Glomerular visceral epithelial cell (primary cell): Measurements from ENCODE around the gene CRADD.
"Not testable (repeated sequence)": the region's sequence is repeated elsewhere in the genome, so short reads cannot be mapped to it uniquely, and the experiment has no call there.

Experiments used
- DNase-seq: peaks from one replicate; pipeline ENCODE4 v3.0.0-alpha.2; 2016; ENCODE audit errors: extremely low spot score

The CRADD gene

DNA sequence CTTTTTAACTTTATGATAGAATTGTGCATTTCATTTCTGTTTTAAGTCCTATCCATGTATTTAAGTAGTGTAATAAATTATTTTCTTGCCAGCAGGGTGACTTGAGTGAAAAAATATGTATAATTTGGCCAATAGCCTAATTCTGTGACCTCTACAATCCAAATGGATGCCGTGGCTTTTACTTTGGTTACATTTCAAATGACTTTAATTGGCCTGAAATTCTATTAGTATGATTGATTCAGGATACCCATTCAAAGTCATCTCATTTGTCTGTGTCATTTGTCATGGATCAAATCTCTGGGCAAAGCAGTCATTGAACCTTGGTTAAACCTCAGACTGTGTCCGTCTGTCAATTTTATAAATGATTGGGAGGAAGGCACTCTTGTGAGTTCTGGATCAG is 29.6 kb downstream of the CRADD start:
- no peak for DNase-seq

DNA sequence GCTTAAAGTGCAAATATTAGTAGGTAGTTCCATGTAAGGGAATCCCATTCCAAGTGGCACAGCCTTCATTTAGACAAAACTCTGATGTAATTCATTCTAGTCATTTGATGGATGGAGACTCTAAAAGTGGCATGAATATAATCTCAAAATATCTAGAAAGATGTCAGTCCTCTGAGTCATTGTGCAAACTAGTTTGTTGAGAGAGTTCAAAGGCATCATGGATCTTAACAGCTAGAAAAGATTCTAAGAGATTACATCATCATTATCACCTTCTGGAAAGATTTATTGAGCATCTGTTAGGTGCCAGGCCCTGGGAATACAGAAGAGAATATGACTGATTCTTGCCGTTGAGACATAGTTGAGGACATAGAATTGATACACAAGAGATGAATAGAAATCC is 30.7 kb downstream of the CRADD start:
- peak; percentile 20 for DNase-seq

GRCh38 chr12:93708952-93709351 is 31.8 kb downstream of the CRADD start:
- DNase-seq, result no peak

GRCh38 chr12:93709386-93709785 is 32.2 kb downstream of the CRADD start:
- DNase-seq, result no peak

- no peak for DNase-seq
Measured at GRCh38 chr12:93710574-93710926, 33.4 kb downstream of the CRADD start.

- DNase-seq, result not testable (repeated sequence)
Measured at GRCh38 chr12:93711502-93711901, 34.3 kb downstream of the CRADD start.

- DNase-seq, result no peak
Measured at GRCh38 chr12:93712200-93712599, 35.0 kb downstream of the CRADD start.

DNA sequence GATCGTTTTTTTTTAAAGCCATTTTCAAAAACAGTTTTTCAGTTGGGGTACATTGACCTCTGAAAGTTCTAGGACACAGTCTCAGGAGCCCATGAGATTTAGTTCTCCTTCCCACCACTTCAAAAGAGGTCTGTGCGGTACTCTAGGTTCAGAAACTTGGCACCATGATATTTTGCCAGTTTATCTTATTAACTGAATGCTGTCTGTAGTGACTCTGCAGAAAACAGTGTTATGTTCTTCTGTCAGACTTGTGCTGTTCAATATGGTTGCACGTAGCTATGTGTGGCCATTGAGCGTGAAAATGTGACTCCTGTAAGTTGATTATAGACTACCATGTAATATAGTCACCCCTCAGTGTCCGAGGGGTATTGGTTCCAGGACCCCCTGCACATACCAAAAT is 35.9 kb downstream of the CRADD start:
- no peak for DNase-seq

DNA sequence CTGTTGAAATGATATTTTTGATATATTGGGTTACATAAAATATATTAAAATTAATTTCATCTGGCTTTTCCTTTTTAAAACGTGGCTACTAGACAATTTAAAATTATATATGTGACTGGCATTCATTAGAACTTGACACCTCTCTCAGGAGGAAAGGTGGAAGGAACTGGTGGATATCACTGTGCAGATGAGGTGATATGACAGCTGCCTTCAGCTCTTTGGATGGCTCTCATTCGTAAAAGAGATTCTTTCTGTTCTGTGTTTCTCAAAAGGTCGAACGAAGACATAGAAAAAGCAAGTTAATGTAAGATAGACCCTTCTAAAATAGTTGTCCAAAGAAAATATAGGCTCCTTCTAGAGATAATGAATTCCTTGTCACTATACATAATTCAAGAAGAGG is 36.6 kb downstream of the CRADD start:
- DNase-seq, result no peak

- DNase-seq, result no peak
Measured at GRCh38 chr12:93714382-93714781, 37.2 kb downstream of the CRADD start.

- DNase-seq, result no peak
Measured at GRCh38 chr12:93719710-93720109, 42.5 kb downstream of the CRADD start.

DNA sequence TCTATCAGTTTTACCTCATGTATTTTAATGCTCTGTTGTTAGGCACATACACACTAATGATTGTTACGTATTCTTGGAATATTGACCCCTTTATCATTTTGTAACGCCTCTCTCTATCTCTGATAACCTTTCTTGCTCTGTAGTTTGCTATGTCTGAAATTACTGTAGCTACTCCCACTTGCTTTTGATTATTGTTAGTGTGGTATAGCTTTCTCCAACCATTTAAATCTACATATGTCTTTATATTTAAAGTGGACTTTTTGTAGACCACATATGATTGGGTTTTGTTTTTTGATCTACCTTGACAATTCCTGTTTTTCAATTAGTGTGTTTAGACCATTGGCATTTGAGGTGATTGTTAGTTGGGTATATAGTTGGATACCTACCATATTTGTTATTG is 43.4 kb downstream of the CRADD start:
- DNase-seq, result no peak

DNA sequence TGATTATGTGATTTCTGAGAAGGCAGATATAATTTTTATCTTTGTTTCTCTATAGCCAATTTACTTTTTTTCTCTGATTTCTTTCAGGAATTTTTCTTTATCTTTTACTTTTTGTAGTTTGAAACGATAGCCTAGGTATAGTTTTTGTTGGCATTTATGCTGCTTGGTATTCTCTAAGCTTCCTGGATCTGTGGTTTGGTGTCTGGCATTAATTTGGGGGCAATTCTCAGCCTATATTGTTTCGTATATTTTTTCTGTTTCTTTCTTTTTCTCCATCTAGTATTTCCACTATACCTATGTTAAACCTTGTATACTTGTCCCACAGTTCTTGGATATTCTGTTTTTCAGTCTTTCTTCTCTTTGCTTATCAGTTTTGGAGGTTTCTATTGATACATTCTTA is 45.0 kb downstream of the CRADD start:
- no peak for DNase-seq

- DNase-seq, result no peak
Measured at GRCh38 chr12:93722835-93723567, 45.8 kb downstream of the CRADD start.

- DNase-seq, result no peak
Measured at GRCh38 chr12:93723568-93723930, 46.4 kb downstream of the CRADD start.

DNA sequence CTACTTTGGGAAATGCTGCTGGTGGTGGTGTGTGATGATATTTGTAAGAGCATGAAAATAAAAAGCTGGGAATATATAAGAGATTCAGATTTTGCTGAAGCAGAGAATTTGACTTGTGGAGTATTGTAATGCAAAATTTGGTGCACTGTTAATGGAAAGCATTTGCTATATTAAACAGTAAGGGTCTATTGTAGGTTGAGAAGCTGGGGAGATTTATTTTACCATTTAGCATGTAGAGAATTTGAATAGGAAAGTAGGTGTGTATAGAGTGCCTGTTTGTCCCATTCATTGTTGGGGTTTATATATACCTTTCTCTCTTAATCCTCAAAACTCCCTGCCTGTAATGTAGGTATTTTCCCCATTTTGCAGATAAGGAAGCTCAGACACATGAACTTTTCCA is 48.4 kb downstream of the CRADD start:
- DNase-seq, result no peak

DNA sequence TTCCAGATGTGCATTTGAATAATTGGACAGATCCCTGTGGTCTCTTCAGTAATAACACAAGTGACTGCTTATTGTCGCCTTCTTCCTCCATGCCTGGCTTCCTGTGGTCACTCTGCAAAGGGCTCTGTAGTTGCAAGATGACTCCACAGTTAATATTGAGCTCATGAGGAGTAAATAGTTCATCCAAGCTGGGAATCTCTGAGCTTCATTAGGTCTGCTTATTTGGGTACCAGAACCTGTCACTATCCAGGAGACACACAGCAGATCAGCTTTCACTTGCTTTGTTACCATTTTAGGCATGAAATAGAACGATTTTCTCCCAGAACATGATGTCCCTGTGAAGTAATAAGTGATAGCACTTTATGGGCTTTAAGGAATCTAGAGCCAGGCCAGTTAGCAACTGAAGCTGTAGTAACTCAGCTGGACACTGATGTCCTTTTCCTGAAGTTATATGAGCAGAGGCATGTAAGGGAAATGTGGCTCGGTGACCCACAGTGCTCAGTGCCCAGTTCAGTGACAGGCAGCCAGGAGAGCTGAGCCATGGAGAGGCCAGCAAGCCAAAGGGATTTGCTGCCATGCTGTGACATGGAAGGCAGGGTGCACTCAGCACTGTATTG is 50.1 kb downstream of the CRADD start:
- DNase-seq, result no peak

GRCh38 chr12:93727911-93728310 is 50.7 kb downstream of the CRADD start:
- no peak for DNase-seq

- DNase-seq, result no peak
Measured at GRCh38 chr12:93729934-93730333, 52.8 kb downstream of the CRADD start.

GRCh38 chr12:93733358-93733757 is 56.2 kb downstream of the CRADD start:
- no peak for DNase-seq

GRCh38 chr12:93733928-93734327 is 56.8 kb downstream of the CRADD start:
- DNase-seq, result no peak

GRCh38 chr12:93734784-93735183 is 57.6 kb downstream of the CRADD start:
- DNase-seq, result no peak

GRCh38 chr12:93736640-93737178 is 59.5 kb downstream of the CRADD start:
- DNase-seq, result no peak
